IMR-90 (cell line): ENCODE data around the gene KRT37. TPM values are rescaled to one million over a fixed set of nuclear protein-coding genes. Genes with fewer than 3 reads are reported as not detected.

Experiments used
- ATAC-seq: fragments of 200-7000 bp; cut with Tn5 transposase; 2 replicates; pipeline ENCODE4 v1.9.1; 2020; ENCODE audit warnings: low read depth, mild to moderate bottlenecking, moderate library complexity
- BruUV-seq: library from RNA; stranded (reverse); fragments of 400-500 nt; replicated peaks from 2 replicates; lab custom pipeline; 2021; lab: Mats Ljungman, UMichigan
- CTCF ChIA-PET: fragments of 300-600 bp; formaldehyde crosslinking; extraction: SDS; loops from one replicate; lab custom pipeline; 2021; ENCODE audit warnings: antibody characterized with exemption; lab: Yijun Ruan, JAX
- POLR2A ChIA-PET: fragments of 300-600 bp; sonication (Branson Sonifier 250); formaldehyde crosslinking; loops from one replicate; lab custom pipeline; 2022; ENCODE audit warnings: antibody characterized with exemption; ENCODE audit not compliant: unreplicated experiment; lab: Charles Lee
- DNase-seq: peaks from one replicate; pipeline ENCODE4 v3.0.0; 2013
- H2AFZ ChIP-seq: replicated peaks from 2 replicates; pipeline ENCODE3; 2013; ENCODE audit warnings: low read length, mild to moderate bottlenecking; ENCODE audit not compliant: poor library complexity
- H2AK5ac ChIP-seq: 2 replicates; pipeline ENCODE4 v1.6.1; 2013; ENCODE audit warnings: low read depth, low read length, inconsistent platforms
- H2AK9ac ChIP-seq: replicated peaks from 2 replicates; pipeline ENCODE3; 2013; ENCODE audit warnings: mild to moderate bottlenecking, low read depth, low read length, moderate library complexity; ENCODE audit not compliant: poor library complexity
- H2BK120ac ChIP-seq: 2 replicates; pipeline ENCODE4 v1.6.1; 2013; ENCODE audit warnings: low read depth, low read length, inconsistent platforms
- H2BK15ac ChIP-seq: 3 replicates; pipeline ENCODE4 v1.6.1; 2013; ENCODE audit warnings: low read depth, low read length, inconsistent platforms
- H2BK20ac ChIP-seq: 2 replicates; pipeline ENCODE4 v1.6.1; 2013; ENCODE audit warnings: low read depth, mild to moderate bottlenecking, inconsistent platforms, low read length, moderate library complexity
- H2BK5ac ChIP-seq: 2 replicates; pipeline ENCODE4 v1.6.1; 2013; ENCODE audit warnings: mild to moderate bottlenecking, low read depth, low read length, inconsistent platforms; ENCODE audit not compliant: poor library complexity, severe bottlenecking
- H3K14ac ChIP-seq: replicated peaks from 2 replicates; pipeline ENCODE4 v1.6.1; 2013; ENCODE audit warnings: low read depth, low read length, inconsistent platforms
- H3K18ac ChIP-seq: 2 replicates; pipeline ENCODE4 v1.6.1; 2013; ENCODE audit warnings: low read depth, low read length, control low read depth
- H3K23ac ChIP-seq: 2 replicates; pipeline ENCODE4 v1.6.1; 2013; ENCODE audit warnings: low read depth, low read length, inconsistent platforms
- H3K27ac ChIP-seq: 2 replicates; pipeline ENCODE4 v1.5.1; 2013; ENCODE audit warnings: mild to moderate bottlenecking, control low read depth, low read length; ENCODE audit not compliant: insufficient read depth
- H3K27me3 ChIP-seq: 2 replicates; pipeline ENCODE4 v1.6.1; 2013; ENCODE audit warnings: low read length; ENCODE audit not compliant: control insufficient read depth, insufficient read depth
- H3K36me3 ChIP-seq: 2 replicates; pipeline ENCODE4 v1.6.1; 2013; ENCODE audit warnings: low read length, mixed read lengths; ENCODE audit not compliant: control insufficient read depth, insufficient read depth
- H3K4ac ChIP-seq: 2 replicates; pipeline ENCODE4 v1.6.1; 2013; ENCODE audit warnings: low read depth, low read length, inconsistent platforms
- H3K4me1 ChIP-seq: 2 replicates; pipeline ENCODE4 v1.6.1; 2013; ENCODE audit warnings: low read length, mixed read lengths; ENCODE audit not compliant: control insufficient read depth, insufficient read depth
- H3K4me2 ChIP-seq: 2 replicates; pipeline ENCODE4 v1.6.1; 2013; ENCODE audit warnings: low read depth, mild to moderate bottlenecking, control low read depth, low read length, moderate library complexity
- H3K4me3 ChIP-seq: 2 replicates; pipeline ENCODE4 v1.5.1; 2013; ENCODE audit warnings: low read depth, mild to moderate bottlenecking, control low read depth, low read length, moderate library complexity; ENCODE audit not compliant: insufficient read depth
- H3K56ac ChIP-seq: 2 replicates; pipeline ENCODE4 v1.6.1; 2013; ENCODE audit warnings: low read length, inconsistent platforms; ENCODE audit not compliant: insufficient read depth; ENCODE audit errors: extremely low read depth
- H3K79me1 ChIP-seq, 2 experiments: 2 replicates each; pipeline ENCODE4 v1.6.1; 2013; ENCODE audit warnings: low read length in 2 of 2, inconsistent platforms in 1 of 2, low read depth in 1 of 2
- H3K9ac ChIP-seq: 2 replicates; pipeline ENCODE4 v1.6.1; 2013; ENCODE audit warnings: low read depth, low read length, control low read depth
- H3K9me1 ChIP-seq: 2 replicates; pipeline ENCODE4 v1.6.1; 2013; ENCODE audit warnings: low read length, inconsistent platforms; ENCODE audit not compliant: insufficient read depth
- H3K9me3 ChIP-seq: 2 replicates; pipeline ENCODE4 v1.6.1; 2013; ENCODE audit warnings: low read length; ENCODE audit not compliant: control insufficient read depth, insufficient read depth
- H4K20me1 ChIP-seq: 2 replicates; pipeline ENCODE4 v1.6.1; 2013; ENCODE audit warnings: low read length, inconsistent platforms; ENCODE audit not compliant: insufficient read depth
- H4K5ac ChIP-seq: 2 replicates; pipeline ENCODE4 v1.6.1; 2013; ENCODE audit warnings: mild to moderate bottlenecking, low read depth, low read length, control low read depth
- H4K8ac ChIP-seq, 2 experiments: 2 replicates each; pipeline ENCODE4 v1.6.1; 2013; ENCODE audit warnings: low read depth in 2 of 2, low read length in 2 of 2, control low read depth in 1 of 2, inconsistent platforms in 1 of 2
- H4K91ac ChIP-seq: 2 replicates; pipeline ENCODE4 v1.6.1; 2013; ENCODE audit warnings: low read depth, low read length, inconsistent platforms; ENCODE audit not compliant: insufficient read depth
- BHLHE40 ChIP-seq: fragments of 150-350 bp; IDR thresholded peaks from 2 replicates; pipeline ENCODE4 v1.6.1; 2016; ENCODE audit warnings: mild to moderate bottlenecking, low read depth, low read length
- FOS ChIP-seq: fragments of 150-350 bp; IDR thresholded peaks from 2 replicates; pipeline ENCODE4 v1.6.1; 2016; ENCODE audit warnings: low read depth, low read length
- MAZ ChIP-seq: IDR thresholded peaks from 2 replicates; pipeline ENCODE4 v1.6.1; 2012; ENCODE audit warnings: low read depth, mild to moderate bottlenecking, low read length, improper control_type of control experiment, moderate library complexity, borderline replicate concordance
- RFX5 ChIP-seq: IDR thresholded peaks from 2 replicates; pipeline ENCODE4 v1.8.0; 2012; ENCODE audit warnings: low read depth, mild to moderate bottlenecking, low read length, moderate library complexity
- SMC3 ChIP-seq: fragments of 150-350 bp; IDR thresholded peaks from 2 replicates; pipeline ENCODE4 v1.6.1; 2016; ENCODE audit warnings: low read depth, mild to moderate bottlenecking, antibody characterized with exemption, low read length, moderate library complexity
- WGBS, 2 experiments: methylation state at CpG; one replicate each; pipeline versions ENCODE4 v1.1.5 to v1.1.7; 2013; ENCODE audit warnings: missing lambda C conversion rate in 2 of 2; ENCODE audit not compliant: insufficient read length in 1 of 2; ENCODE audit errors: extremely low coverage in 2 of 2; 5-methylcytosine and 5-hydroxymethylcytosine counted together
- dilution Hi-C: fragments of 300-500 bp; cut with HindIII; formaldehyde crosslinking; loops from one replicate; pipeline ENCODE4 v1.14.3; 2018; ENCODE audit warnings: low sequenced_read_pairs; ENCODE audit not compliant: unreplicated experiment
- in situ Hi-C: fragments of 300-500 bp; cut with MboI; formaldehyde crosslinking; loops from 3 replicates; pipeline ENCODE4 v1.14.3; 2019; ENCODE audit warnings: low sequenced_read_pairs, inconsistent platforms, mixed read lengths
- intact Hi-C: fragments of 100-400 bp; cut with micrococcal nuclease; formaldehyde crosslinking; loops from 2 replicates; pipeline ENCODE4 v1.10.0; 2022
- polyA plus RNA-seq, 3 experiments: library from polyadenylated mRNA; depleted of rRNA; stranded (reverse); fragments of >200 nt; gene quantifications; 2 replicates each; pipeline ENCODE4 v1.2.3, GENCODE V29; 2012; ENCODE audit warnings: low replicate concordance in 1 of 3
- total RNA-seq: library from RNA; depleted of rRNA; stranded (reverse); fragments of >200 nt; gene quantifications from 2 replicates; pipeline ENCODE4 v1.2.3, GENCODE V29; 2012
- TF ChIP-seq, protein P1 (sequence below): conservative IDR thresholded peaks from 2 replicates; pipeline ENCODE4 v1.5.1; 2012; ENCODE audit warnings: mild to moderate bottlenecking, low read depth, low read length, improper control_type of control experiment

The KRT37 gene
- total and polyA plus RNA-seq, 2 of the 4 experiments (the other 2 are of a cell fraction) = not detected

DNA sequence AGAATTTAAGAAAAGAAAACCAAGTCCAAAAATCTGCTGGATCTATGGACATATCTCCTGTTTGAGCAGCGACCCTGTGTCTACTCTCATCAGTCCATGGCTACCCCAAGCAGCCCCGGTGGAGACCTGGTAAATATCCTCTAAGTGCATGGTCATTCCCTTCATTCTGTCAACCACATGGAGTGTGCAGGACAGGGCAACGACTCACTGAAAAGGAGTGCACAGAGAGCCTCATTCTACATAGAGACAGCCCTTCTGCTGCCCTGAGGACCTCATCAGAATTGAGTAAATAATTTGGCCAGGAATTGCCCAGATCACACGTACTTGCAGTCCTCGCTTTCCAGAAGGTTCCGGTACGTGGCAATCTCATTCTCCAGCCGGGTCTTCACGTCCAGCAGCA lies 13.4 kb upstream of the KRT37 start:
- Histone ChIP-seq H3K9me1 (peaks cover 5% of the 10 kb centered on the region; the same call in 1 of the 2 replicates), H3K4me2 (no peak overlapping the region), H3K18ac (no peak overlapping the region), H4K91ac (peak overlapping the region; percentile 19; the same call in 1 of the 2 replicates), H3K79me1 (no peaks in the 10 kb centered on the region), H4K20me1 (no peaks in the 10 kb centered on the region), H3K4ac (no peak overlapping the region), H3K4me3 (no peak overlapping the region), H2AFZ (peak overlapping the region; percentile 28), H3K27me3 (peaks cover 6% of the 10 kb centered on the region; the same call in 1 of the 2 replicates), H3K36me3 (no peaks in the 10 kb centered on the region), H2BK20ac (no peak overlapping the region), H2BK15ac (no peak overlapping the region; the same call in 2 of the 3 replicates), H3K9ac (no peak overlapping the region), H4K5ac (no peak overlapping the region), H3K14ac (no peak overlapping the region), H4K8ac (no peak overlapping the region), H3K9me3 (no peaks in the 10 kb centered on the region), H2BK5ac (no peak overlapping the region), H3K4me1 (peaks cover 8% of the 10 kb centered on the region), H3K23ac (no peak overlapping the region), H3K56ac (no peak overlapping the region), H2AK5ac (no peak overlapping the region), H2AK9ac (no peak overlapping the region), H3K27ac (no peak overlapping the region), H2BK120ac (no peak overlapping the region)
- ChIA-PET CTCF (no interaction called here), POLR2A (no interaction called here)
- DNase-seq (peak; percentile 30), ATAC-seq (peak; percentile 59)
- no TSS peak for BruUV-seq
- intact Hi-C loops (no loop called here), dilution Hi-C loops (no loop called here), in situ Hi-C loops (no loop called here)
- 78% methylated on average over 7 of the region's 9 CpGs; no CpG with 5 or more reads in 1 of the 2 experiments for WGBS, 2 experiments
- TF ChIP-seq, protein P1, sequence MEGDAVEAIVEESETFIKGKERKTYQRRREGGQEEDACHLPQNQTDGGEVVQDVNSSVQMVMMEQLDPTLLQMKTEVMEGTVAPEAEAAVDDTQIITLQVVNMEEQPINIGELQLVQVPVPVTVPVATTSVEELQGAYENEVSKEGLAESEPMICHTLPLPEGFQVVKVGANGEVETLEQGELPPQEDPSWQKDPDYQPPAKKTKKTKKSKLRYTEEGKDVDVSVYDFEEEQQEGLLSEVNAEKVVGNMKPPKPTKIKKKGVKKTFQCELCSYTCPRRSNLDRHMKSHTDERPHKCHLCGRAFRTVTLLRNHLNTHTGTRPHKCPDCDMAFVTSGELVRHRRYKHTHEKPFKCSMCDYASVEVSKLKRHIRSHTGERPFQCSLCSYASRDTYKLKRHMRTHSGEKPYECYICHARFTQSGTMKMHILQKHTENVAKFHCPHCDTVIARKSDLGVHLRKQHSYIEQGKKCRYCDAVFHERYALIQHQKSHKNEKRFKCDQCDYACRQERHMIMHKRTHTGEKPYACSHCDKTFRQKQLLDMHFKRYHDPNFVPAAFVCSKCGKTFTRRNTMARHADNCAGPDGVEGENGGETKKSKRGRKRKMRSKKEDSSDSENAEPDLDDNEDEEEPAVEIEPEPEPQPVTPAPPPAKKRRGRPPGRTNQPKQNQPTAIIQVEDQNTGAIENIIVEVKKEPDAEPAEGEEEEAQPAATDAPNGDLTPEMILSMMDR = no peak
- no peak for TF ChIP-seq FOS
- TF ChIP-seq BHLHE40 = no peak
- TF ChIP-seq MAZ = no peak
- no peak for TF ChIP-seq RFX5
- no peak for TF ChIP-seq SMC3
